Left renal cortex interstitium (tissue), 4 donors: ENCODE results near the gene CELF6. TPM values are rescaled to one million over a fixed set of nuclear protein-coding genes. Genes with fewer than 3 reads are reported as not detected.

Experiments used
- DNase-seq, 4 donors: peaks; one replicate each; pipeline ENCODE4 v3.0.0-alpha.2; 2013; ENCODE audit warnings: low read depth in 4 of 4, low spot score in 2 of 4, missing footprints in 1 of 4
- polyA plus RNA-seq, 4 donors: library from polyadenylated mRNA; unstranded; fragments of 120-200 nt; gene quantifications; one replicate each; pipeline ENCODE4 v1.2.1, GENCODE V29; 2013; ENCODE audit not compliant: insufficient read length in 4 of 4

The CELF6 gene
- polyA plus RNA-seq, 4 donors, result 3.1 to 6.6 (median 4.2) TPM

GRCh38 chr15:72272997-72273352 is 47.0 kb downstream of the CELF6 start:
- DNase-seq, result peak in 2 of 4 donors; percentile 2 to 4

GRCh38 chr15:72272213-72272996 is 47.6 kb downstream of the CELF6 start, which contains the start of gene PARP6:
PARP6 (minus strand) TSS chr15:72272554; CDS start chr15:72267477, 5,077 bp downstream.
- DNase-seq, result peak; percentile 75 to 95 (median 92)

GRCh38 chr15:72271895-72272212 is 48.1 kb downstream of the CELF6 start:
- peak; percentile 2 to 10 (median 8) for DNase-seq

- no peak for DNase-seq
These were observed 48.7 kb downstream of the CELF6 start for GRCh38 chr15:72271221-72271620.

GRCh38 chr15:72269739-72270138 is 50.2 kb downstream of the CELF6 start:
- DNase-seq, result no peak

GRCh38 chr15:72265031-72265430 is 54.9 kb downstream of the CELF6 start:
- no peak for DNase-seq

- no peak for DNase-seq
These were observed 67.2 kb downstream of the CELF6 start for GRCh38 chr15:72252663-72253299.

GRCh38 chr15:72249142-72249810 is 70.7 kb downstream of the CELF6 start:
- DNase-seq, result no peak

GRCh38 chr15:72248514-72248913 is 71.4 kb downstream of the CELF6 start:
- no peak for DNase-seq

GRCh38 chr15:72242775-72243370 is 77.1 kb downstream of the CELF6 start:
- no peak for DNase-seq

- DNase-seq, result no peak
These were observed 80.3 kb downstream of the CELF6 start for GRCh38 chr15:72239652-72240051.

- DNase-seq, result no peak
These were observed 81.4 kb downstream of the CELF6 start for GRCh38 chr15:72238586-72238985.

- DNase-seq, result no peak
These were observed 82.1 kb downstream of the CELF6 start for GRCh38 chr15:72237853-72238224.

- no peak for DNase-seq
These were observed 82.7 kb downstream of the CELF6 start for GRCh38 chr15:72237029-72237852.

- no peak for DNase-seq
These were observed 83.5 kb downstream of the CELF6 start for GRCh38 chr15:72236381-72237003.

GRCh38 chr15:72235298-72235697 is 84.7 kb downstream of the CELF6 start:
- DNase-seq, result no peak
